NCI-H2107 (cell line): ENCODE measurements around the gene ZPR1.

Experiments
- DNase-seq: peaks from one replicate; lab custom pipeline; 2025; lab: John Stamatoyannopoulos, UW

Gene ZPR1

GRCh38 chr11:116750070-116750718, 37.6 kb downstream of the ZPR1 start:
- no peak for DNase-seq

- no peak for DNase-seq
Observed at GRCh38 chr11:116742104-116742503, 45.7 kb downstream of the ZPR1 start.

GRCh38 chr11:116740741-116741140, 47.1 kb downstream of the ZPR1 start:
- no peak for DNase-seq

GRCh38 chr11:116738975-116739374, 48.8 kb downstream of the ZPR1 start:
- no peak for DNase-seq

- no peak for DNase-seq
Observed at GRCh38 chr11:116736763-116737162, 51.1 kb downstream of the ZPR1 start.

GRCh38 chr11:116733969-116734508, 53.8 kb downstream of the ZPR1 start:
- DNase-seq, result no peak

- no peak for DNase-seq
Observed at GRCh38 chr11:116733043-116733755, 54.6 kb downstream of the ZPR1 start.

- DNase-seq, result no peak
Observed at GRCh38 chr11:116732271-116733042, 55.4 kb downstream of the ZPR1 start.

- DNase-seq, result no peak
Observed at GRCh38 chr11:116731821-116732220, 56.0 kb downstream of the ZPR1 start.

GRCh38 chr11:116731097-116731761, 56.6 kb downstream of the ZPR1 start:
- DNase-seq, result no peak

GRCh38 chr11:116730601-116731000, 57.2 kb downstream of the ZPR1 start:
- DNase-seq, result no peak

GRCh38 chr11:116730241-116730561, 57.6 kb downstream of the ZPR1 start:
- DNase-seq, result no peak

GRCh38 chr11:116729501-116730240, 58.2 kb downstream of the ZPR1 start:
- DNase-seq, result no peak

- no peak for DNase-seq
Observed at GRCh38 chr11:116727990-116728389, 59.8 kb downstream of the ZPR1 start.

GRCh38 chr11:116725434-116726221, 62.2 kb downstream of the ZPR1 start:
- DNase-seq, result no peak

GRCh38 chr11:116724813-116725212, 63.0 kb downstream of the ZPR1 start:
- no peak for DNase-seq
